GM18526 (cell line): ENCODE results near the gene SOS1.

Experiments used
- POLR2A ChIP-seq: IDR thresholded peaks from 3 replicates; pipeline ENCODE4 v1.6.1; 2011; ENCODE audit not compliant: insufficient read length; ENCODE audit errors: extremely low read depth

The SOS1 gene

GRCh38 chr2:39091063-39091462 lies 29.8 kb downstream of the SOS1 start:
- no peak for TF ChIP-seq POLR2A

- TF ChIP-seq POLR2A, result no peak
Measured at GRCh38 chr2:39080152-39080551, 40.7 kb downstream of the SOS1 start.

GRCh38 chr2:39069890-39070465 lies 50.9 kb downstream of the SOS1 start:
- TF ChIP-seq POLR2A, result no peak

GRCh38 chr2:39069136-39069515 lies 51.7 kb downstream of the SOS1 start:
- no peak for TF ChIP-seq POLR2A

GRCh38 chr2:39068299-39069135 lies 52.3 kb downstream of the SOS1 start:
- TF ChIP-seq POLR2A, result no peak

- no peak for TF ChIP-seq POLR2A
Measured at GRCh38 chr2:39065616-39066015, 55.2 kb downstream of the SOS1 start.

- no peak for TF ChIP-seq POLR2A
Measured at GRCh38 chr2:39062320-39062719, 58.5 kb downstream of the SOS1 start.

- TF ChIP-seq POLR2A, result no peak
Measured at GRCh38 chr2:39061280-39061679, 59.6 kb downstream of the SOS1 start.

- no peak for TF ChIP-seq POLR2A
Measured at GRCh38 chr2:39059366-39059952, 61.4 kb downstream of the SOS1 start.

GRCh38 chr2:39058101-39058500 lies 62.8 kb downstream of the SOS1 start:
- TF ChIP-seq POLR2A, result no peak

- TF ChIP-seq POLR2A, result no peak
Measured at GRCh38 chr2:39050109-39050508, 70.7 kb downstream of the SOS1 start.

- TF ChIP-seq POLR2A, result no peak
Measured at GRCh38 chr2:39039072-39039471, 81.8 kb downstream of the SOS1 start.

GRCh38 chr2:39033980-39034379 lies 86.9 kb downstream of the SOS1 start:
- TF ChIP-seq POLR2A, result no peak

GRCh38 chr2:39027421-39027820 lies 93.4 kb downstream of the SOS1 start:
- no peak for TF ChIP-seq POLR2A

GRCh38 chr2:39024833-39025232 lies 96.0 kb downstream of the SOS1 start:
- no peak for TF ChIP-seq POLR2A

GRCh38 chr2:39023649-39024048 lies 97.2 kb downstream of the SOS1 start:
- TF ChIP-seq POLR2A, result no peak
